Measurements from ENCODE around the gene PLCL1.

Gene PLCL1

DNA sequence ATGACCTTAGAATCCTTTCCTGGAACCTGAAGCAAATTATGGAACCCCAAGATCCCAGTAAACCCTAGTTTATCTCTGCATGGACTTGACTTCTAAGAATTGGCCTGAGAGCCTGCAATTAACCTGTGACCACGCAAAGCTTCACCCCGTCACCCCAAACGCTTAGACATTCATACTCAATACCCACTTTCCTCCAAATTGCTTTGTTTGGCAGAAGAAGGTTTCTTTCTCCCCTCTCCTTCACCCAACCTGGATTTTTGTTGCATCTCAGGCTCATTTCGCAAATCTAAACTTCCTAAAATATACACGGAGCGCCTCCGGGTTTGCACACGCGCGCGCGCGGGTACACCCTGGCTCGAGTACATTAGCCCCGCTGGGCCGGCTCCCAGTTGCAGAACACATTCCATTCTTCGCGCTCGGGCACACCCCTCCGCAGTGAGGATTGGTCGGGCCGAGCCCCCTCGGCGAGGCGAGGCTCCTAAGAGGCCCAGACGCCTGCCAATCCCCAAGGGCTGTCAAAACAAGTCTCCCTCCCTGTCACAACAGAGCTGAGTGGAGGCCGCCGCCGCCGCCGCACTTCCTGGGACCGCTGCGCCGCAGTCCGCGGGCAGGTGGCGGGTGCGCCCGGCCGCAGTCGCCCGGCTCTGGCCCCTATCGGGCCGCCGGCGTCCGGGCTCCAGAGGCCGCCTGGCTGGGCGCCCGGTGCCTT lies at the start of gene PLCL1:
Gene PLCL1 (plus strand): TSS at position 545 of the 709 bp plus-strand sequence.
- FAIRE-seq = no peak

DNA sequence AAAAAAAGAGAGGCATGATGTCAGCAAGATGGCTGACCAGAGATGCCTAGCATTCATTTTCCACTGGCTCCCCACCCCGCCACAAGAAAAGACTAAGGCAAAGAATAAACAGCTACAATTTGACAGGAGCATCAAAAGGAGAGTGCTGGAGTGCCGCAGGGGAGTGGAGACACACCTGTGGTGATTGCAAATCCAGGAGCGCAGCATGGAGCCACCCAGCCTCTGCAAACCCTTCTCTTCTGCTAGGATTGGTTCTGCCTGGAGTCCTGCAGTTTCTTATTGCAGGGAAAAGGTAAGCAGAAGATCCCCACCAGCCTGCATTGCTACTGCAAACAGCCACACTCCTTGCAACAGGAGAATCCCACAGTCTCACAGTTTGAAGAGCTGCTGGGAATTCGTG lies 45.4 kb upstream of the PLCL1 start:
- FAIRE-seq = no peak

DNA sequence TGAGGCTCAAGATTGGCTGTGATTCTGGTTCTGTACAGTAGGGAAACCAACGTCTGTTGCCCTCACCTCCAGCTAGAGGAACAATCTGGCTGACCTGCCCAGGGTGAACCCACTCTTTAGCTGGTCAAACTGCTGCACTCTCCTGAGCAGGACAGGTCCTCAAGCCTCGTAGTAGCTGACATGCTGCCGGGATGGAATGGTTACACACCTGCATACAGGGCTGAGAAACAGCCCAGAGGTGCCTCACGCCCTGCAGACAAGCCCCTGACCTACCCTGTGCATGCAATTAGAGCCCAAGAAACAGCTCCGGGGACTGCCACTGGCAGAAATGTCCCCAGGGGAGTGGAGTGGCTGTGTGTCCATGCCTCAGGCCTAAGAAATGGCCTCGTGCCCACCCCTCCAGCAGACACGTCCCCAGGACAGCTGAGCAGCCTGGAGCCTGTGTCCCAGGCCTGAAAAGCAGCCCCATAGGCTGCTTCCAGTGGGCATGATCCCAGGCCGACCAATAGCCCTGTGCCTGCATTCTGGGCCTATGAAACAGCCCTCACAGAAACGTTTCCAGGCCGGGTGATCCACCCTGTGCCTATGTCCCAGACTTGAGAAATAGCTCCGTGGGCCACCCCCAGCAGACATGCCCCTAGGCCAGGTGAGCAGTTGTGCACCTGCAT lies 44.6 kb upstream of the PLCL1 start:
- no peak for FAIRE-seq

DNA sequence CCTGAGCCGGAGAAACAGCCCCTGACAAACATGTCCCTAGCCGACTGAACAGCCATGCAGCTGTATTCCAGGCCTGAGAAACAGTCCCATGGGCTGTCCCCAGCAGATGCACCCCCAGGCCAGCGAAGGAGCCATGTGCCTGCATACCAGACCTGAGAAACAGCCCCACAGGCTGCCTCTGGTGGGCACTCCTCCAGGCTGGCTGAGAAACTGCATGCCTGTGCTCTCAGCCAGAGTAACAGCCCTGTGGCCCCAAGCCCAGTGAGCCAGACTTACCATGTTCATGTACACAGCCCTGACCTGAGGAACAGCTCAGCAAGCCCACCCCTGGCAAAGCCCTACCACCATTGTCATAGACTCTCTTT lies 44.1 kb upstream of the PLCL1 start:
- no peak for FAIRE-seq

DNA sequence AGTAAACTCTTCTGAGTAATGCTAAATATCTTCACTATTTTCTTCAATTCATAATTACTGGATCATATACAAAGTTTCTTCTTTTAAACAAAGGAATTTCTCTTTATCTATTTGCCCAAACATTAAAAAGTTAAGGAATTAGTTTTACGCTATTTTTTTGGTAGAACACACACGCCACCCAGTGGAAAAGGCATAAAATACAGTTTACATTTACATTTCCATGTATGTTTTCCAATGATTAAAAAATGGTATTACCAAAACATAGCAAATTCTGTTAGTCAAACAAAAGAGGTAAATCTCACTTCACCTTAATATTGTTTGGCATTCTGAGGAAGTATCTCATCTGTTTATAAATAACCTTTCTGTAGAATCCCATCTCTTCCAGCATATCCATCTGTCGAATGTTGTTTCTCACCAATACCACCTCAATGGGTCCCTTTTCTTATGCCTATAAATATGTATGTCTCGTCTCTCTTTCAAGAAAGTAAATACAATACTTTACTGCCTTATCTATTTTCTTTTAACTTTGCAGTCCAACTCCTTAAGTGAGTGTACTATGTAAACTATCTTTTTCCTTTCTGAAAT lies 26.5 kb upstream of the PLCL1 start:
- peak; percentile 97 for FAIRE-seq

DNA sequence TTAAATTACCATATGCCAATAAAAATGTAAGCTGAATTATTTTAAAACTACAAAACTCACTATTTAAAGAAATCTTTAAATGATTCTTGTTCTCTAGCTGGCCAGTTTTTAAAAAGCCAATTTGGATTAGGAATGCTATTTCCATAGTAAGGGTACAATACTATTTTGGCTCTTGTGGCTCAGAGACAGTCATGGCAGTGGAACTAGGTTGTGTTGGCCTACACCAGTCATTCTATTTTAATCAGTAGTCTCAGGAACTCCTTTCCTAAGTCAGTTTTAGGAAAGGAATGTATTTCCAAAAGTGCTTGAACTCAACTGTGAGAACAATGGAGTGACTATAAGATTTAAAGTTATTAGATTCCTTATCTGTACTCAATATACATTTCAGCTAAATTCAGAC lies 25.1 kb upstream of the PLCL1 start:
- FAIRE-seq = no peak

DNA sequence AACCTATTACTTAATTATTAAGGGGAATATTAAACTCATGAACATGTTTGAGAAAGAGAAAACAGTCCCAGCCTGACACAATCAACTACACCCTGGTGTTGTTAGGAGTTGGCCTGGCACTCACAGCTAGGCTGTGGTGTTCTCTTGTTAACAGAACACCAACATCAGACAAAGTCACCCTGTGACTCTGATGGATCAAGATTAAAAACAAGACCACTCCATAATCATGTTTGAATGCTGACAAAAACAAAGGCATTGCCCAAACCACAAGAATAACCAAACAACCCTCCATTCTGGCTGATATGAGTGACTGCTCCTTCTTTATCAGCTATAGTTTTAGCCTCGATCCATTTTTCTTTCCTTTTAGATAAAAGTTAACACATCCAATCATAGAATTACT lies 22.3 kb upstream of the PLCL1 start:
- FAIRE-seq = no peak

DNA sequence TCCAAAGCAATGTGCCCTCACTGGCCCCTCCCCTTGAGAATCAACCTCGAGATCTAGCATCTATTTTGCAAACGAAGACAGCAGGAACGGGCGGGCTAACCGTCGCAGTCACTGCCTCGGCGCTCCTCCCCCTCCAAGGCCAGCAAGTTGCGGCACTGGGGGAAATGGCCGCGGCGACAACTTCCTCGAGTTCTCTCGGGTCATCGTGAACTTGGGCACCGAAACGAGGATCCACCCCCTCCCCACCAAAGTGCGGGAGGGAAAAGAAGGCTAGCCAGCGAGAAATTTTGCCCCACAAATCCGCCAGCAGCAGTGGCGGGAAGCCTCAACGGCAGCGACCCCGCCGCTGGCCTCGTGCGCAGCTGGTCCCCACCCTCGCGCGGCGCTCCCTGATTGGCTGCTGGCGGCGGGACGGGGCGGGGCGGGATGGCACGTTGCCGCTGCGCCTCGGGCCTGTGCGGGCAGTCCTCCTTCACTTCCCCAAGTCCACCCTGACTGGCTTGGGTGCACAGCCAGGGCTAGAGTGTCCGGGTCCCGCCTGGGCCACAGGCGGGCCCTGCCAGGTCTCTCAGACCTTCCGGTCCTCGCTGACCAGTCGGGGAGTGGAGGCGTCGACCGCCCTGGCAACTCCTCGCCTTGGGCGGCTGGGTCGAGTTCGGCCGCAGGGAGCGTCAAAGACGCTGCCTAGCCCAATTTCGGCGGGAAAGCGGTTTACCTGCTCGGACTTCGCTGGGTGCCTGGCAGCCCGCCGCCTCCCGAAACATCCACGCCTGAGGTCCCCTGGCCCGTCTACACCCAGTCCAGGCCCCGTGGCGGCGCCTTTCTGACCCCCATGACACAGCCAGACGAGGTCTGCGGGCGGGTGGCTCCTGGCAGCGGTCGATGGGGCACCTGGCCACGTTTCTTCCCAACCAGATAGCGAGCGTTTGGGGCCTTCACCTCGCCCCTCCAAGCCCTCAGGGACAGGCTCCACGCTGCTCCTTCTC lies 19.1 kb upstream of the PLCL1 start, which contains the start of gene BOLL:
Gene BOLL (minus strand): TSS at position 364 of the 986 bp plus-strand sequence. CDS start 3,469 bp downstream, outside the sequence.
- FAIRE-seq = no peak

DNA sequence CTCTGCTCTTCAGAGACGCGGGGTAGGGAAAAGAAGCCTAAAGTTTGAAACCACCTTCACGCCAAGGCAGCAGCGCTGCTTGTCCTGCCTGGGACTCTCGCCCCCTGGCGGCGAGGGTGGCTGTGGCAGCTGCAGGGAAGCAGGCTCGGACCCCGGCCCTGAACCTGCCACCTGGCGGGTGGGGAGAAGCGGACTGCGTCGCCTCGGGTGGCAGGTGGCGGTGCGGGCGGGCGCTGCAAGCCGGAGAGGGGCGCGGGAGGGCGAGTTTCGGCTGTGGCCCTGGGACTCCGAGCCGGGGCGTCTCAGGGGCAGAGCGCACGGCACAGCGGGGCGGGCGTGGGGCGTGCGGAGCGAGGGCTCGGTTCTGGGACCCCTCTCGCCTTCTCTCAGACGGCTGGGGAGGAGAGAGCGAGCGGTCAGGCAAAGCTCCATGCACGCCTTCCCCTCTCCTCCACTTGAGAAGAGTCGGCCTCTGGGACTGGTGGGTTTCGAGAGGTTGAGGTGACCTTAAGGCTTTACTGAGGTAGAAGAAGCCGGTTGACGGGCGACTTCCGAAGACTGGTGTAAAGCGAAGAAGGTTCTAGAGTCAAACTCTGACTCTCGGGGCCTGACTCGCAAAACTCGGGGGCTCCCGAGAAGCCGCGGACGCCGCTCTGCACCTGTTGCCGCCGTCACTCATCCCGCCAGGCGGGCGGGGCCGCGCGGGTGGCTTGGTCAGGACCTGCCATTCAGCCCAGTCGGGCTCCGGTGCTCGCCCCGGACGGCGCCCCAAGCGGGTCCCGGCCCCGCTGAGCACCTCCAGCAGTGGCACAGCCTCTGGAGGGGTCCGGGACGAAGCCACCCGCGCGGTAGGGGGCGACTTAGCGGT lies 18.1 kb upstream of the PLCL1 start:
- no peak for FAIRE-seq

DNA sequence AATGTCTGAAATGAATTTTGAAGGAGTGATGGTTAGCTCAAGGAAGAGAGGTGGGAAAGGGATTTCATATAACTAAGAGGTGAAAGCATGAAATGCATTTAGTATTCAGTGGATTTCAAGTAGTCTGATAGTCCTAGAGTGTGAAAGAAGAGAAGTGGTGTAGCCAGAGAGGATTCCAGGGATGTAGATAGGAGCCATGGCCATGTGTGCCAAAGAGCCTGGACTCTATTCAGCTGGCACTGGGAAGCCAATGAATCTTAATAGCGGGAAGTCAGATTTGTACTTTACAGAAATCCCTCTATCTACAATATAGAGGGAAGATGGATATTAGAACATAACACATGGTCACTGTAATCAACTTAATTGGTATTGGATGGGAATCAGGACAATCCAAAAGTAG lies 10.9 kb upstream of the PLCL1 start:
- FAIRE-seq = no peak

DNA sequence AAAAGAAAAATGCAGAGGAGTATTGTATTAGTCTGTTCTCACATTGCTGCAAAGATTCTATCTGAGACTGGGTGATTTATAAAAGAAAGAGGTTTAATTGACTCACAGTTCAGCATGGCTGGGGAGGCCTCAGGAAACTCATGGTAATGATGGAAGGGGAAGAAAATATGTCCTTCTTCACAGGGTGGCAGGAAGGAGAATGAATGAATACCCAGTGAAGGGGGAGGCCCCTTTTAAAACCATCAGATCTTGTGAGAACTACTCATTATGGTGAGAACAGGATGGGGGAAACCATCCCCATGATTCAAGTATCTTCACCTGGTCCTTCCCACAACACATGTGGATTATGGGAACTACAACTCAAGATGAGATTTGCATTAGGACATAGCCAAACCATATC lies 9.1 kb upstream of the PLCL1 start:
- no peak for FAIRE-seq

DNA sequence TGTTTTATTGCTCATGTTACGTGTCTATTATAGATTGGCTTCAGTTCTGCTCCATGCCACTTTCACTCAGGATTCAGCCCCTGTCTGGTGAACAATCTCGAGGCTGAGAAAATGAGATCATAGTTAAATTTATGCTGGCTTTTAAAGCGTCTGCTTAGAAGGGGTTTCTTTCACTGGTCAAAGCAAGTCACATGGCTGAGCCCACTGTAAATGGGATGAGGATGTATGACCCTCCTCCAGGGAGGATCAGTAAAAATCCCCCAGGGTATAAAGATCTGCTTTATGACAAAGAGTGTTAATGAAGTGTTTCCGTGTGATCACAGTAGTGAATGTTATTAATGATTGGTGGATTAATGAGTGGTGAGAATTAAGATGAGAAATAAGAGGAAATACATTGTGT lies 6.2 kb upstream of the PLCL1 start:
- no peak for FAIRE-seq

DNA sequence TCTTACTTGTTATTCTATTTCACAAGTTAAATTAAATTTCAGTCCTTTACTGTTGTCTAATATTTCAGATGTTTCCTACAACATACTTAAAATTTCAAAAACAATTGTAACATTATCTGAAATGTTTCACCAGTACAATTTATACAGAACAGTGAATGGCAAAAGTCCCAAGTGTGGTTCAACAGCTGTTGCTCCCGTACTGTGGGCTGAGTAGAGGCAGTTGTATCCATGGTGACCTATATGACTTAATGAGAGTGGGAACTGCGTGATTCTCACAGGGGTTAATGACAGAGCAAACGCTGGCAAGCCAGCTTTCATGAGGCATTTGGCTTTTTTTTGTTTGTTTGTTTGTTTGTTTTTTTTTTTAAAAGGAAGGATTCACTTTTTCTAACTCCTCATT lies 5.3 kb upstream of the PLCL1 start:
- FAIRE-seq = no peak

DNA sequence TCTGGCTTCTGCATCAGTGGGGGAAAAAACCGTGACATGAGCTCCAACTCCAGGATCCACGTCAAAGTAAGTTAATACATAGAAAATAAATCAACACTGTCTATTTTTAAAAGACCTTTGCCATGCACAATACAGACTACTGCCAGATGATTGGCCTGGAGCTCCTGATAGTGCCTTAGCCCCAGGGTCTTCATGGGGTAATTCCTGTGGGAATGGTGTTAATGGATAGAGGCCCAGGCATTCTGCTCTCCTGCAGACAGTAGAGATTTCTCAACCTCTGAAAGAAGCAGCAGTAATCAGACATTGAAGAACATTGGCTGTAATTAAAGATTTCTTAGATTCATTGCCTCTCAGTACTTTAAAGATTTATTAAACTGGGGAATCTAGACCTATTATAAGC lies 4.3 kb upstream of the PLCL1 start:
- FAIRE-seq = no peak

DNA sequence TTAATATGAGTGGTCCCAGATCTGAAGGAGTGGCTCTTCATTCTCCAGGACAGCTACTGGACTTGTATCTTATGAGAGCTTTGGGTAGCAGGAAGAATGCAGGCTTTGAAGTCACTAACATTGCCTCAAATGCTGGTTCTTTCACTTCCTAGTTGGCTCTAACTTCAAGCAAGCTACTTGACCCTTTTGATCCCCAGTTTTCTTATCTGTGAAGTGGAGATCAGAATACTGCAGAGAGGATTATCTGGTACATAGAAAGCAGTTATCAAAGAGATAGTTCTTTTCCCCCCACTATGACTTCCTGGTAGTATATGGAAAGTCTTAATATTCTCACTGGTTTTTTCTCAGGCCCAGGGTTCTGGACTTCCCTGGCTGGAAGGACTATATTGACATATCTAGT lies 3.4 kb upstream of the PLCL1 start:
- no peak for FAIRE-seq

DNA sequence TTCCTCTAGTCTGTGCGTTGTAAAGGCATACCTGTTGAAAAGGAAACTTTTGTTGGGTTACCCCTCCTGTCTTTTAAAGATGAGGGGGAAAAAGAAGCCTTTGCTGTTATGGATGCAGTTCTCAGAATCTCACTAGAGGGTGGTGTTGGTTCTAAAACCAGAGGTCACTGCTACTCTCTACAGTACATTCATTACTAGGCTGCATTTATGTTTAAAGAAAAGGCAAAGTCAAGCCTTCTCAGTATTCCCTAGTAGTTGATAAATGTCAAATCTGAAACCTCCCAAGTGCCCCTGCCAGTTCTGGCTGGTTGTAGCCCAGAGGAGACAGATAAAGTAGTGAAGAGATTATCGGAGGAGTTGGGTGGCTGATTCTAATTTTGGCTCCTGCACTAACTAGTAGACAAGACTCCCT lies 1.4 kb upstream of the PLCL1 start:
- FAIRE-seq = peak; percentile 51

DNA sequence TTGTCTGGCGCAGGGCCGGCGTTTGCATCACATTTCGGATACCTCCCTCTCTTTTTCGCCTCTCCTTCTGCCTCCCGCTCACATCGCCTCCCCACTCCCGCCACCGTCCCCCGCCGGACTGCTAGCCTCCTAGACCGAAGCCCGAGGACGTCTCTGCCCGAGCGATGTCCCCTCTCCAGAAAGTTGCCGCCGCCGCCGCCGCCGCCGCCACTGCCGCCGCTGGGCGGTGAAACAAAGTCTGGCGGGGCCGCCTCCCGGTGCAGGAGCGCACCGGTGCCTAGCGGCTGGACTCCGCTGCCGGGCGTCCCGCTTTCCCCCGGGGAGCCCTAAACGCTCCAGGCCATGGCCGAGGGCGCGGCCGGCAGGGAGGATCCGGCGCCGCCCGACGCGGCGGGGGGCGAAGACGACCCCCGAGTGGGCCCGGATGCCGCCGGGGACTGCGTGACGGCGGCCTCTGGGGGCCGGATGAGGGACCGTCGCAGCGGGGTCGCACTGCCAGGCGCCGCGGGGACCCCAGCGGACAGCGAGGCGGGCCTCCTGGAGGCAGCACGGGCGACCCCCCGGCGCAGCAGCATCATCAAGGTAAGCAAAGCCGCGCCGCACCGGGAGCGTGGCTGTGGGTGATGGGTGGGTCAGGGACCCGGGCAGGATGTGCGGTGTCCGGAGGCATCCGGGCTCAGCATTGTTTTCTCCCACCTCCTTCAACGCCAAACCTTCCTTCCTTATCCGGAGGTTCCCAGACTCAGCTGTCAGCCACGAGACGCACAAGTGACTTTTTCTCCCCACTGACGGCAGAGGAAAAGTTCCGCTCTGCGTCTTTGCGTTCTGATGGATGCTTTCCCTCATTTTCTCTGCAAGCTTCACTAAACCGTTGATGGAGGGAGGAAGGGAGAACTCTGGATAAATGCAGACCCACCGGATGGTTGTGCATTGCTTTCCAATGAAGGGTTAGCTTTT lies 643 bp downstream of the PLCL1 start:
- FAIRE-seq = no peak

DNA sequence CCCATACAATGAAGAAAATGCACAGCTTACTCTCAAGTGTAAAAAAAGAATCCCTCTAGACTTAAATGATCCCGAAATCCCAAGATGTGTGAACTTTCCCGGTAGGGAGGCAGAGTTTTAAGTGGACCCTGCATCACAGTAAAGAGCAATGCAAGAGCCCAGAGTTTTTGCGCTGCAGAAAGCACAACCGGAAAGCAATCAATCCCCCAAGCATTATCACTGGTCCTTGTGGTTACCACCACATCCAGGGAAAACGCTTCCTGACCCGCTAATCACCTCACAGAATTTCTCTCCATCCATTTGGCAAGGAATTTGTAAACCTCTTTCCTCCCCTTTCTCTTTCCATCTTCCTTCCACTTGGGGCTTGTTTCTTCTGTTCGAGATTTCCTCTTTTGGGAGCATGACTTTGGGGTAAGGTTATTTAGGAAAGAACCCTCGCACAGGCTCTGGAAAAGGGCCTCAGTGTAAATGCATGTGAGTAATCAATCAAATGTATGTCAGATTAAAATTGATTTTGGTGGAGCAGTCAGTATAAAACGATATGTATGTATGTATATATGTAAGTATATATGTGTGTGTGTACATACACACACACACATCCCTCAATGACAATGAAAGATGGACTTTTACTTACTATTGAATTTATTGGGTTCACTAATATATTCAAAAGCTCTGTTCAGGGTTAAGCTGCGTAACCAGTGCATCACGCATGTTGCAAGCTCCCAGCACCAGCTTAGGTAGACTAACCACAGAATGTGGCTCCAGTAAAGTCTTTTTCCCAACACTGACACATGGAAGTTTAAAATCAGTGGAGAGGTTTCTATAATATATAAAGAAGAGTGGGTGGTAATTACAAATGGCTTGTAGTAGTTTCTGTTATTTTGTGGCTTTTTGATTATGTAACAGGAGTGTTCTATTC lies 1.6 kb downstream of the PLCL1 start:
- no peak for FAIRE-seq

DNA sequence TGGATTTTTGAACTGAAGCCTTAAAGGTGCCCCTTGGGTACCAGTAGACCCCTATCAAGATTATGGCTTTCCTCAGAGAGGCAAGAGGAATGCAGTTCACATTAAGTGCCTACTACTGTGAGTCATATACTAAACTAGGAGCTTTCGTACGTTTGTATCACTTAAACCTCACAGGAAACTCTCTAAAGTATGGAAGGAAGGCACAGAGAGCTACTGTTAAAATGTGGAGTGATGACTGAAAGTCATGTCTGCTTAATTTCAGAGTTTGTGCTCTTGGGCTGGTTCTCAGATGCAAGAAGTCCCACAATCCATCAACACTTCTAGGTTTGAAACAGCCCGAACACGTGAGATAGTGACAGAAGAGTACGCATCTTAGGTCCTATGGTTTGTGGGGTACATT lies 4.7 kb downstream of the PLCL1 start:
- FAIRE-seq = no peak

DNA sequence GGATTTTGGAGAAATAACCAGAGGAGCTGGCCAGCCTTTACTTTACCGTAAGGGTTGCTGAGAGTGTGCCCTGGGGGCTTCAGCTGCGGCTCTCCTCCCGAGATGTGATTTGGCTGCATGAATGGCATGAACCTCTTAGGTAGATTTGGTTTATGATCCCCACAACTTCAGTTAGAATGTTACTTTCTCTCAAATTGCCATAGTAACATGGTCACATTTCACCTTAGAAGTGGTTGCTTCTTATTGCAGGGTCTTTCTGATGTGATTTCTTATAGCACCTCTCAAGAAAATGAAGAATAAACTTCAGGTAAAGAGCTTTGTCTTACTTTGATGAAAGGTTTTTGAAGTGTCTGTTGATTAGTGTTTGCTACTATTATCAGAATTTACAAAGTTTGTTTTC lies 5.6 kb downstream of the PLCL1 start:
- FAIRE-seq = no peak

Data from TTC549 (cell line).